SIG-M5 treated with dmso at 0.1 percent for 504 hours (cell line): Measurements from ENCODE around the gene NCLN.
"Not testable (repeated sequence)": the region's sequence is repeated elsewhere in the genome, so short reads cannot be mapped to it uniquely, and the experiment has no call there.

Experiments used
- DNase-seq: peaks from one replicate; lab custom pipeline; 2025; ENCODE audit not compliant: unreplicated experiment; lab: John Stamatoyannopoulos, UW

NCLN gene

DNA sequence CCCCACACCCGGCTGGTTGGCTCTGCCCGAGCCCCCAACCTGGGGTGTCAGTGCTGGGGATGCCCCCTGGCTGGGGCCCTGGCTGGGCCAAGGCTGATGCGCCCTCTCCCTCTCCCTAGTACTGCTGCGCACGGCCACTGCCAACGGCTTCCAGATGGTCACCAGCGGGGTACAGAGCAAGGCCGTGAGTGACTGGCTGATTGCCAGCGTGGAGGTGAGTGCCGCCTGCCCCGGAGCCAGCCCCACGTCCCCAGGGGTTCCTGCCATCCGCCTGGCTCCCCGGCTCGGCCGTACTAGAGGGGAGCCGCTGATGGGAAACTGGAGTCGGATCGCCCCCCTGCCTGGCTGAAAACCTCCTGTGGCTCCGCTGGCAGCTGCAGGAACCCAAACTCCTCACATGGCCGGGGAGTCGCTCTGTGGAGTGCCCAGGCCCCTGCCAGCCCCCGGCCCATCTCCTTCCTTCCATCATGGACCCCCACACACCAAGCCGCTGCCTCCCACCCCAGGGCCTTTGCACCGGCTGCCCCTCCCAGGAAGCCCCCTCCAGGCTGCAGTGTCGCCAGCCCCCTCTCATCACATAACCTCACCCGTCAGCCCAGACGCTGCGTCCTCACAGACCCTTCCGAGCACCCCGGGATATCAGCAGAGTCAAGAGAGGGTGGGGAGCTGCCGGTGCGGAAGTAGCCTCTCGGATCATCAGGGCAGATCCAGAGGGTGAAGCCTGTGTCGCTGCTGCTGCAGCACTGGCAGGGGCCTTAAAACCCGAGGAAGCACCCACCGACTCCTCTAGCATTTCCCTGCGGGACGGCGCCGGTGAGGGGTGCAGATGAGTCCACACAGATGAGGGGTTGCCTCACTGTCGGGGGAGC is 10.6 kb downstream of the NCLN start:
- no peak for DNase-seq

- no peak for DNase-seq
These were observed 11.1 kb downstream of the NCLN start for GRCh38 chr19:3196933-3197205.

DNA sequence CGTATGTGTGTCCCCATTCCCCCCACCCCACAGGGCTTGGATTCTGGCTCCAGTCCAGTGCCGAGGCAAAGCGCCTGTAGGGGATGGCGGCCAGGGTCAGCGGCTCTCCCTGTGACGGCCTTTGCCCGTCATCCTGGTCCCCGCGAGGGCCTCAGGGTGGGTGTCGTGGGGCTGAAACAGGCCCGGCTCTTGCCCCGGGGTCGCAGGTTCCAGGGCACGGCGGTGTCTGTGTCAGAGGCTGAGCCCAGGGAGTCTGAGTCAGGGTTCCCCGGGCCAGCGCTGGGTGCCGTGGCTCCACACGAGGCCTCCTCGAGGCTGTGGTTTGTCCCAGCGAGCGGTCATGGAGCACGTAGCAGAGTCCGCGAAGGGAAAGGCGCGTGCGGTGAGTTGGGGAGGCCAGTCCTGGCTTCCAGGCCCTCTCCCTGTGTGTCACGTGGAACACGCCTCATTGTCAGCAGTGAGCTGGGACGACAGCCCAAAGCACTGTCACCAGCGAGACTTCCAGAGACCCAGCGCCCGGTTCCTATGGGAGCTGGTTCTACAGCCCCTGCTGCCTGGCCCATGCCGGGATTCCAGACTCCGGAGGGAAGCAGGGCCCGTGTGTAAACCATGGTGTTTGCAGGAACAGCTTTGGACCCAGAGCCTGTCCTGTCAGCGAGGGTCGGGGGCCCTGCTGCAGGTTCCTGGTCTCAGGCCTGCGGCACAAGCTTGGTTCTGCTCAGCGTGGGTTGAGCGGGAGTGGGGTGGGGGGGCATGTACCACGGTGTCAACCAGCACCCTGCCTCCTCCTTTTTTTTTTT is 13.4 kb downstream of the NCLN start:
- no peak for DNase-seq

GRCh38 chr19:3201072-3201700 is 15.5 kb downstream of the NCLN start:
- DNase-seq = no peak

DNA sequence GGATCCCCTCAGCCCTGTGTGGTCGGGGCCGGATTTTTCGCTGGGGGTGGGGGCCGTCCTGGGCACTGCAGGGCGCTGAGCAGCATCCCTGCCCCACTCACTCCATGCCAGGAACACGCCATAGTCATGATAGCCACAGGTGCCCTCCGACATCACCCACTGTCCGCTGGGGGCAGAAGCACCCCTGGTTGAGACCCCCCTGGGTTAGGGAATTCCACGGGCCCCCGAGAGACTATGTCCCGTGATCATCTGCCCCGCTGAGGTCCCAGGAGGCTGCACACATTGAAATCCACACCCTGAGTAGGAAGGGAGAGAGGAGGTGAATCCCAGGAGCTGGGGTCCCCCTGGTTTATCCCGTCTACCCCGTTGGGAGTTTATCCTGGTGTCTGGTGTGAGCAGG is 16.2 kb downstream of the NCLN start:
- DNase-seq = no peak

DNA sequence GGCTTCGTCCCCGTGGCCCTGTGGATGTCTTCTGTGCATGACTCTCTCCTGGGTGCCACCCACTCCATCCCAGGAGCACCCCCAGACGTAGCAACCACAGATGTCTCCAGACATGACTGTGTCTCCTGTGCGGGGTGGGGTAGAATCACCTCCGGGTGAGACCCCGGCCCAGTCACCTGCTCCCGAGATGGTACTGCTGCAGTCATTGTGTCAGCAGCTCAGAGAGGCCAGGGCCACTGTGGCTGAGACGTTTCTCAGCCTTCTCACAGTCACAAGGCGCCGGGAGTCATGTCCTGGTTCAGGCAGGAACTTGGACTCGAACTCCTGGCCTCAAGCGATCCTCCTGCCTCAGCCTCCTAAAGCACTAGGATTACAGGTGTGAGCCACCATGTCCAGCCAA is 16.6 kb downstream of the NCLN start:
- DNase-seq = no peak

DNA sequence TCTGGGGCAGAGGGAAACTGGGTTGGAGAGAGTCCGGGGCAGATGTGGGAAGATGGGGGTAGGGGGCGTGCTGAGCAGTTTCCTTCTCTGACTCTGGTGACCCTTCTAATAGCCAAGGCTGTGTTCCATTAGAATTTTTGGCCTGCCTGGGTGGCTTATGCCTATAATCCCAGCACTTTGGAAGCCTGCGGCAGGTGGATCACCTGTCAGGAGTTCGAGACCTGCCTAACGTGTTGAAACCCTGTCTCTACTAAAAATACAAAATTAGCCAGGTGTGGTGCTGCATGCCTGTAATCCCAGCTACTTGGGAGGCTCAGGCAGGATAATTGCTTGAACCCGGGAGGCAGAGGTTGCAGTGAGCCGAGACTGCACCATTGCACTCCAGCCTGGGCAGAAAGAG is 17.2 kb downstream of the NCLN start:
- DNase-seq = not testable (repeated sequence)

GRCh38 chr19:3203805-3204645 is 18.3 kb downstream of the NCLN start:
- DNase-seq = no peak

GRCh38 chr19:3204646-3205275 is 19.0 kb downstream of the NCLN start:
- no peak for DNase-seq

GRCh38 chr19:3206216-3206953 is 20.7 kb downstream of the NCLN start:
- DNase-seq = no peak

- DNase-seq = no peak
These were observed 21.9 kb downstream of the NCLN start for GRCh38 chr19:3207461-3208242.

DNA sequence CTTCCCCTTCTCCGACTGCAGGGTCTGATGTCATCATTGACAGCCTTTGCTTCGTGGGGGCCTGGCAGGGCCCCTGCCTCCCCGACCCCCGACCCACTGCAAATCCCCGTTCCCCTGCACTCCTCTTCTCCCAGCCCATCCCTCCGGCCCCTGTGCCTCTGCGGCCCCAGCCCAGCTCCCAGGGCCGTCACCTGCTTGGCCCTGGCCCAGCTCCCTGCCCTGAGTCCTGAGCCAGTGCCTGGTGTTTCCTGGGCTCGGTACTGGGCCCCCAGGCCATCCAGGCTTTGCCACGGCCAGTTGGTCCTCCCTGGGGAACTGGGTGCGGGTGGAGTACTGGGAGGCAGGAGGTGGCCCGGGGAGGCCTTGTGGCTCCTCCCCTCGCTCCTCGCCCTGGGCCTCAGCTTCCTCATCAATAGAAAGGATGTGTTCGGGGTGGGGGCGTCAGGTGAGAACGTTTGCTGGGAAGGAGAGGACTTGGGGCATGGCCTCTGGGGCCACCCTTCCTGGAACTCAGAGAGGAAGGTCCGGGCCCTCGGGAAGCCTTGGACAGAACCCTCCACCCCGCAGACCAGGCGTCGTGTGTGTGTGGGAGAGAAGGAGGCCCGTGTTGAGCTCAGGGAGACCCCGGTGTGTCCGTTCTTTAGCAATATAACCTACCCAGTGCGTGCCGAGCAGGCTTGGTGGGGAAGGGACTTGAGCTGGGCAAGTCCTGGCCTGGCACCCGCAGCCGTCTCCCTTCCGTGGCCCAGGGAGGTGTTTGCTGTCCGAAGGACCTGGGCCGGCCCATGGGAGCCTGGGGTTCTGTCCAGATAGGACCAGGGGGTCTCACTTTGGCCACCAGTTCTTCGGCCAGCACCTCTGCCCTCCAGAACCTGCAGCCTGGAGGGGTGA is 22.8 kb downstream of the NCLN start:
- no peak for DNase-seq

DNA sequence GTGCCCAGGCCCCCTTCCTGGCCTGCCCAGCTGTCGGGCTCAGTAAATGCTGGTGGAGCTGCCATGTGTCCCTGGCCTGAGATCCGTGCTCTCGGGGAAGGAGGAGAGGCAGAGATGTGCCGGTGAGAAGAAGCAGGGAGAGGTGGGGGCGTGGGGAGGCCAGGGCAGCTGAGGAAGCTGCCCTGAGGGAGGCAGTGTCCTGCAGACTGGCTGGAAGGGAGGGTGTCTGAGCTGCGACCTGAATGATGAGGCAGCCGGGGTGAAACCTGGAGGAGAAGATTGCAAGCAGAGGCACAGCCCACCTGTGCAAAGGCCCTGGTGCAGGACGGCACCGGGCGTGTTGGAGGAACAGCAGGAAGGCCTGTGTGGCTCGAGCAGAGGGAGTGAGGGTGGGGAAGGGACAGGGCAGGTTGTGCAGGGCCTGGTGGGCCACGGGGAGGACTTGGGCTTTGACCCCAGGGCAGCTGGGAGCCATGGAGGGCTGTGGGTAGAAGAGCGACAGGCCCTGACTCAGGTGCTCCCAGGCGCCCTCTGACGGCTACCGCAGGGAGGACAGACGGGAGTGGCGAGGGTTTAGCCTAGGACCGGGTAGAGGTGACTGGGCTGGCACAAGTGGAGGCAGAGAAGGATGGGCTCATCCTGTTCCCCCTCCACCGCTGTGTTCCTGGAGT is 24.8 kb downstream of the NCLN start:
- DNase-seq = peak; percentile 14

DNA sequence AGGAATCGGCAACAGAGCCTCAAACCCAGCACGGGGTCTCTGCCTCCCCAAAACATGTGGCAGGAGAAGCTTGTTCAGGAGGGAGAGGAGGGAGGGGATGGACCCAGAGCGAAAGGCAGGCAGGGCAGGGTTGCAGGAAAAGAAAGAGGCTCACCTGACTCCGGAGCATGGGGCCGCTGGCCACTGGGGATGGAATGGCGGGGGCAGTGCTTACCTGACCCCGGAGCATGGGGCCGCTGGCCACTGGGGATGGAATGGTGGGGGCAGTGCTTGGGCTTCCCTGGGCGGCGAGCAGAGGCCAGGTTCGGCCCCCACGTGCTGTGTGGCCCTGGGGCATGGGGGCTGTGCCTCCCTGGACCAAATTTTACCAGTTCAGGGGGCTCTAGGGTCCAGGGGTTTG is 25.5 kb downstream of the NCLN start:
- DNase-seq = no peak

DNA sequence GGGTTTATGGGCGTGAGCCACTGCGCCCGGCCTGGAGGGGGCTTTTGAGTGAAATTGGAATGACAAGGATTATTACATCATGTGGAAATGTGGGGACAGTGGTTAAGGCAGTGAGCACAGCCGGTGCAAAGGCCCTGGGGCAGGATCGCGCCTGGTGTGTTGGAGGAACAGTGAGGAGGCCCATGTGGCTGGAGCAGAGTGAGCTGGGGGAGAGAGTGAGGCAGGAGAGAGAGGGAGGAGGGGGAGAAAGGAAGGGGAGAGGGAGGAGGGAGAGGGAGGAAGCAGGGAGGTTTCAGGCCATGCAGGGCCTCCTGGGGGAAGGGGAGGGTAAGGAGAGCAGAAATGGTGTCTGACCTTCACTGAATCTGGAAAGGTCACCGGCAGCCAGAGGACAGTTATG is 27.4 kb downstream of the NCLN start:
- DNase-seq = no peak

DNA sequence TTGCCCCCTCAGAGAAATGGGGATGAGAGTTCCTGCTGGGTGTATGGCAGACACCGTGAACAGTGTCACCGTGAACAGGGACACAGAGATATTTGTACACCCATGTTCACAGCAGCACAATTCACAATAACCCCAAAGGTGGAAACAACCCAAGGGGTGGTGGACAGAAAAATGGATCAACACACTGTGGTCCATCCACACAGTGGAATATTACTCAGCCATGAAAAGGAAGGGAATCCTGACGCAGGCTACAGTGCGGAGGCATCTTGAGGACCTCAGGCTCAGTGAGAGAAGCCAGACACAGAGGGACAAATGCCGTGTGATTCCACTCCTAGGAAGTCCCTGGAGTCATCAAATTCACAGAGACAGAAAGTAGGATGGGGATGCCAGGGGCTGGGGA is 31.1 kb downstream of the NCLN start:
- no peak for DNase-seq

DNA sequence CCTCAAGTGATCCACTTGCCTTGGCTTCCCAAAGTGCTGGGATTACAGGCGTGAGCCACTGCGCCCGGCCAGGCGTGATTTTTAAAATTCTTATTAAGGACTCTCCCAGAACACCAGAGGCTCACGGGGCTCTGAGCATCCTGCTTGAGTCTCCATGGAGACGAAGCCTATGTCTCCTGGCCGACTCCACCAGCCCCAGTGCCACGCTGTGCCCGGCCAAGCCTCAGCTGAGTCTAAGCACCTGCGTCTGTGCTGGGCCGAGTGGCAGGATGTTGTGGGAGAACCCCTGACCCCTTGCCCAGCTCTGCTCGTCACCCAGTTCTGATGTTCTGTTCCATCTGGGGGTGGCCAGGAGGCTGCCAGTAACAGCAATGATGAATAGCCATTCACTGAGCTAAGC is 34.8 kb downstream of the NCLN start:
- no peak for DNase-seq

DNA sequence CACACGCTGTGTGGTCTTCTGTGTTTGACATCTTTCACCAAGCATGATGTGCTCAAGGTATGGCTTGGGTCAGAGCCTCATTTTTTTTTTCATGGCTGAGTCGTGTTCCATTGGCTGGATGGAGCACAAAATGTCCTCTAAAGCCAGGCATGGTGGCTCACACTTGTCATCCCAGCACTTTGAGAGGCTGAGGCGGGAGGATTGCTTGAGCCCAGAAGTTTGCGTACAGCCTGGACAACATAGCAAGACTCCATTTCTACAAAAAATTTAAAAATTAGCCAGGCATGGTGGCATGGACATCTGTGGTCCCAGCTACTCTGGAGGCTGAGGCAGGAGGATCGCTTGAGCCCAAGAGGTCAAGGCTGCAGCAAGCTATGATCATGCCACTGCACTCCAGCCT is 35.8 kb downstream of the NCLN start:
- not testable (repeated sequence) for DNase-seq
